ENCODE results near the gene NOL4L. TPM values are rescaled to one million over a fixed set of nuclear protein-coding genes. Genes with fewer than 3 reads are reported as not detected.
"Not testable (repeated sequence)": the region's sequence is repeated elsewhere in the genome, so short reads cannot be mapped to it uniquely, and the experiment has no call there.

Gene NOL4L
- total RNA-seq, 1 donor from 2014 or later, result 3.5 TPM

GRCh38 chr20:32600681-32601237, 15.6 kb upstream of the NOL4L start:
- DNase-seq, result no peak
- ATAC-seq (ENCODE audit: poor library complexity), result no peak
- intact Hi-C loops (cut with DNase I), result no loop called here

- ATAC-seq (ENCODE audit: poor library complexity), result no peak
- intact Hi-C loops (cut with DNase I), result no loop called here
Measured at GRCh38 chr20:32599783-32600340, 14.7 kb upstream of the NOL4L start.

GRCh38 chr20:32598606-32599005, 13.5 kb upstream of the NOL4L start:
- no peak for ATAC-seq (ENCODE audit: poor library complexity)
- intact Hi-C loops (cut with DNase I), result no loop called here

More at GRCh38 chr20:32599783-32600340, 14.7 kb upstream of the NOL4L start:
- no peak for DNase-seq

GRCh38 chr20:32597714-32598113, 12.6 kb upstream of the NOL4L start:
- no peak for ATAC-seq (ENCODE audit: poor library complexity)
- no peak for DNase-seq
- intact Hi-C loops (cut with DNase I), result no loop called here

More at GRCh38 chr20:32598606-32599005, 13.5 kb upstream of the NOL4L start:
- no peak for DNase-seq

GRCh38 chr20:32596681-32597252, 11.6 kb upstream of the NOL4L start:
- ATAC-seq (ENCODE audit: poor library complexity) (no peak), DNase-seq (no peak)
- intact Hi-C loops (cut with DNase I), result no loop called here

GRCh38 chr20:32595143-32595542, 10.0 kb upstream of the NOL4L start:
- ATAC-seq (ENCODE audit: poor library complexity) (no peak), DNase-seq (no peak)
- intact Hi-C loops (cut with DNase I), result no loop called here

GRCh38 chr20:32594669-32595068, 9.5 kb upstream of the NOL4L start:
- DNase-seq; ATAC-seq (ENCODE audit: poor library complexity); intact Hi-C loops (cut with DNase I): not testable (repeated sequence)

- ATAC-seq (ENCODE audit: poor library complexity) (no peak), DNase-seq (no peak)
- intact Hi-C loops (cut with DNase I), result no loop called here
Measured at GRCh38 chr20:32594204-32594603, 9.1 kb upstream of the NOL4L start.

- DNase-seq; ATAC-seq (ENCODE audit: poor library complexity); intact Hi-C loops (cut with DNase I): not testable (repeated sequence)
Measured at GRCh38 chr20:32592616-32593015, 7.5 kb upstream of the NOL4L start.

- no peak for ATAC-seq (ENCODE audit: poor library complexity)
- DNase-seq, result no peak
- intact Hi-C loops (cut with DNase I), result no loop called here
Measured at GRCh38 chr20:32592022-32592421, 6.9 kb upstream of the NOL4L start.

GRCh38 chr20:32589769-32590168, 4.6 kb upstream of the NOL4L start:
- intact Hi-C loops (cut with DNase I), result no loop called here
- ATAC-seq (ENCODE audit: poor library complexity) (no peak), DNase-seq (no peak)

GRCh38 chr20:32589256-32589655, 4.1 kb upstream of the NOL4L start:
- DNase-seq, result no peak
- intact Hi-C loops (cut with DNase I), result no loop called here
- no peak for ATAC-seq (ENCODE audit: poor library complexity)

GRCh38 chr20:32588040-32588439, 2.9 kb upstream of the NOL4L start:
- ATAC-seq (ENCODE audit: poor library complexity) (no peak), DNase-seq (no peak)
- intact Hi-C loops (cut with DNase I), result no loop called here

- intact Hi-C loops (cut with DNase I), result no loop called here
- ATAC-seq (ENCODE audit: poor library complexity) (no peak), DNase-seq (no peak)
Measured at GRCh38 chr20:32586291-32586690, 1.2 kb upstream of the NOL4L start.

GRCh38 chr20:32585586-32586127, 524 bp upstream of the NOL4L start:
- intact Hi-C loops (cut with DNase I), result no loop called here

GRCh38 chr20:32583581-32584070, 1.5 kb downstream of the NOL4L start:
- intact Hi-C loops (cut with DNase I), result no loop called here
- DNase-seq (no peak), ATAC-seq (ENCODE audit: poor library complexity) (peak; percentile 26)

More at GRCh38 chr20:32585586-32586127, 524 bp upstream of the NOL4L start:
- DNase-seq (no peak), ATAC-seq (ENCODE audit: poor library complexity) (no peak)

- DNase-seq (no peak), ATAC-seq (ENCODE audit: poor library complexity) (peak; percentile 50)
- intact Hi-C loops (cut with DNase I), result no loop called here
Measured at GRCh38 chr20:32582659-32583580, 2.2 kb downstream of the NOL4L start.

- ATAC-seq (ENCODE audit: poor library complexity) (no peak), DNase-seq (no peak)
- intact Hi-C loops (cut with DNase I), result no loop called here
Measured at GRCh38 chr20:32581839-32582658, 3.1 kb downstream of the NOL4L start.
